HEK293 (cell line): ENCODE results near the gene RAB5IF.

Experiments
- CTCF ChIA-PET: fragments of 350-600 bp; formaldehyde crosslinking; extraction: SDS; loops from one replicate; lab custom pipeline; 2021; ENCODE audit warnings: antibody characterized with exemption; lab: Yijun Ruan, JAX
- POLR2A ChIA-PET: fragments of 300-600 bp; formaldehyde crosslinking; extraction: SDS; loops from one replicate; lab custom pipeline; 2020; ENCODE audit warnings: antibody characterized with exemption, inconsistent platforms; lab: Yijun Ruan, JAX
- H3K27ac ChIP-seq: fragments of 200-500 bp; sonication (Bioruptor generic); 2 replicates; pipeline ENCODE4 v1.5.1; 2014; ENCODE audit warnings: low read depth, low read length, control low read depth, inconsistent platforms; ENCODE audit errors: extremely low read depth
- H3K36me3 ChIP-seq, 2 experiments: fragments of 200-500 bp in 1 of 2; sonication (Bioruptor generic) in 1 of 2; 1 replicate in 1 of 2; 2 replicates in 1 of 2; pipeline ENCODE4 v1.5.1; 2014 to 2017; ENCODE audit warnings: inconsistent platforms in 2 of 2, low read length in 2 of 2; ENCODE audit not compliant: control insufficient read depth in 2 of 2, insufficient read depth in 1 of 2
- H3K4me1 ChIP-seq: fragments of 200-500 bp; sonication (Bioruptor generic); 2 replicates; pipeline ENCODE4 v1.5.1; 2014; ENCODE audit warnings: mild to moderate bottlenecking, low read length, inconsistent platforms; ENCODE audit not compliant: control insufficient read depth, insufficient read depth
- H3K4me3 ChIP-seq: 2 replicates; pipeline ENCODE4 v1.5.1; 2011; ENCODE audit warnings: low read depth, mild to moderate bottlenecking, control low read depth, low read length, moderate library complexity
- H3K9me3 ChIP-seq: fragments of 200-500 bp; sonication (Bioruptor generic); 2 replicates; pipeline ENCODE4 v1.5.1; 2014; ENCODE audit warnings: low read depth, low read length, inconsistent platforms; ENCODE audit not compliant: control insufficient read depth, insufficient read depth
- BCL11B ChIP-seq: fragments of 450-650 bp; formaldehyde crosslinking; IDR thresholded peaks from 2 replicates; pipeline ENCODE4 v1.5.1; 2016; ENCODE audit warnings: low read depth, missing biosample characterization, missing genetic modification characterization
- HOXC10 ChIP-seq: sonication (generic); formaldehyde crosslinking; IDR thresholded peaks from 2 replicates; pipeline ENCODE4 v1.8.1; 2023; ENCODE audit warnings: mild to moderate bottlenecking, missing genetic modification reagents
- IKZF3 ChIP-seq: fragments of 450-650 bp; IDR thresholded peaks from 2 replicates; pipeline ENCODE4 v1.5.0; 2018; ENCODE audit warnings: missing biosample characterization, mild to moderate bottlenecking, missing genetic modification characterization, moderate library complexity
- KLF8 ChIP-seq: fragments of 450-650 bp; formaldehyde crosslinking; IDR thresholded peaks from 2 replicates; pipeline ENCODE4 v1.5.1; 2016; ENCODE audit warnings: missing biosample characterization, missing genetic modification characterization
- REPIN1 ChIP-seq: fragments of 450-650 bp; formaldehyde crosslinking; IDR thresholded peaks from 2 replicates; pipeline ENCODE4 v1.5.1; 2017; ENCODE audit warnings: missing biosample characterization, missing genetic modification characterization, low read depth
- SALL2 ChIP-seq: fragments of 450-650 bp; formaldehyde crosslinking; IDR thresholded peaks from 2 replicates; pipeline ENCODE4 v1.5.0; 2017; ENCODE audit warnings: missing biosample characterization, mild to moderate bottlenecking, missing genetic modification characterization, borderline replicate concordance
- SCRT1 ChIP-seq: fragments of 450-650 bp; formaldehyde crosslinking; IDR thresholded peaks from 2 replicates; pipeline ENCODE4 v1.5.1; 2016; ENCODE audit warnings: missing biosample characterization, missing genetic modification characterization, borderline replicate concordance
- SCRT2 ChIP-seq: fragments of 450-650 bp; formaldehyde crosslinking; IDR thresholded peaks from 2 replicates; pipeline ENCODE4 v1.5.1; 2016; ENCODE audit warnings: missing biosample characterization, missing genetic modification characterization
- SP3 ChIP-seq: fragments of 450-650 bp; formaldehyde crosslinking; IDR thresholded peaks from 2 replicates; pipeline ENCODE4 v1.5.1; 2016; ENCODE audit warnings: missing biosample characterization, missing genetic modification characterization
- WT1 ChIP-seq: fragments of 450-650 bp; formaldehyde crosslinking; IDR thresholded peaks from 2 replicates; pipeline ENCODE4 v1.5.1; 2016; ENCODE audit warnings: missing biosample characterization, missing genetic modification characterization
- ZNF114 ChIP-seq: fragments of 450-650 bp; formaldehyde crosslinking; IDR thresholded peaks from 2 replicates; pipeline ENCODE4 v1.5.0; 2017; ENCODE audit warnings: missing biosample characterization, missing genetic modification characterization
- ZNF175 ChIP-seq: fragments of 450-650 bp; formaldehyde crosslinking; IDR thresholded peaks from 2 replicates; pipeline ENCODE4 v1.5.1; 2016; ENCODE audit warnings: missing biosample characterization, missing genetic modification characterization
- ZNF558 ChIP-seq: fragments of 450-650 bp; formaldehyde crosslinking; IDR thresholded peaks from 2 replicates; pipeline ENCODE4 v1.5.1; 2016; ENCODE audit warnings: missing biosample characterization, missing genetic modification characterization
- ZNF561 ChIP-seq: fragments of 450-650 bp; IDR thresholded peaks from 2 replicates; pipeline ENCODE4 v1.5.1; 2018; ENCODE audit warnings: missing biosample characterization, missing genetic modification characterization, borderline replicate concordance
- ZNF600 ChIP-seq: fragments of 450-650 bp; formaldehyde crosslinking; IDR thresholded peaks from 2 replicates; pipeline ENCODE4 v1.5.1; 2016; ENCODE audit warnings: missing biosample characterization, missing genetic modification characterization
- ZNF621 ChIP-seq: fragments of 450-650 bp; formaldehyde crosslinking; IDR thresholded peaks from 2 replicates; pipeline ENCODE4 v1.5.1; 2017; ENCODE audit warnings: missing biosample characterization, missing genetic modification characterization
- ZNF792 ChIP-seq: fragments of 450-650 bp; formaldehyde crosslinking; IDR thresholded peaks from 2 replicates; pipeline ENCODE4 v1.5.1; 2016; ENCODE audit warnings: missing biosample characterization, missing genetic modification characterization
- ZNF843 ChIP-seq: fragments of 450-650 bp; formaldehyde crosslinking; IDR thresholded peaks from 2 replicates; pipeline ENCODE4 v1.5.1; 2016; ENCODE audit warnings: missing biosample characterization, missing genetic modification characterization
- TF ChIP-seq, protein P1 (sequence below): fragments of 450-650 bp; formaldehyde crosslinking; IDR thresholded peaks from 2 replicates; pipeline ENCODE4 v1.5.1; 2017; ENCODE audit warnings: missing biosample characterization, missing genetic modification characterization

The RAB5IF gene

DNA sequence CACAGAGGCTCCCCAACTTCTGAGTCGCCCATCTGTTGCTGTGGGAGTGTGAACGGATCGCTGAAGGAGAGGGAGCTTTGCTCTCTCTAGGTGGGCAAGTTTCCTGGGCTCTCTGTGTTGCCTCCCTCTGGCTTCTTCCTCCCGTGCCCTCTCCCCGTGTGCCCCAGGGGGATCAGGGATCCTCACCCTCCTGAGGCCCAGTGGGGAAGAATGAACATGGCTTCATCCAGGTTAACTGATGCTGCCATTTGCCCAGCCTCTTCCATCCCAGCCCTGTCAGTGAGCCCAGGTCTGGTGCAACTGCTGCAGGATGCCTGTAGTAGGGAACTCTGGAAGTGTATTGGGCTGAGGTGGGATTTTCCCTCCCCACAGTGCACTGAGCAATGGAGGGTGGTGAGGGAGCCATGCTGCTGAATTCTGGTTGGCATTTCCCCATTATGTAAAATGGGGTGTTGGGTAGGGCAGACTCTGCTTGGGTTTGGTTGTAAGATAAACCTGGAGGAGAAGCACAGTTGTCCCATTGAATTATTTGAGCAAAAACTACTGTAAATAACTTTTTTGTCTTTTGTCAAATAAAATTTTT is 12.1 kb upstream of the RAB5IF start:
- POLR2A ChIA-PET, result interaction anchor here (1.5 kb wide), 1 partner anchor 12 kb away, joined by 5 read pairs; the partner anchor contains the start of gene RAB5IF
- H3K4me3 ChIP-seq, result no peak overlapping the region
- H3K27ac ChIP-seq, result no peak overlapping the region
- TF ChIP-seq ZNF600 (0 out of 2 replicates have a peak, but pooled peaks have one; percentile 18), ZNF175 (tag by site-specific recombination) (no peak)
- H3K4me1 ChIP-seq, result peaks cover 3% of the 10 kb centered on the region; the same call in 1 of the 2 replicates
- no peaks in the 10 kb centered on the region for H3K9me3 ChIP-seq
- peaks cover 0 to 47% of the 10 kb centered on the region in 2 experiments; a peak in 2 of 3 replicates for H3K36me3 ChIP-seq
- CTCF ChIA-PET, result interaction anchor here (0.6 to 1.5 kb wide), 2 partner anchors 8 to 11 kb away, joined by 3 to 8 read pairs; partner anchors contain the start of gene RAB5IF

DNA sequence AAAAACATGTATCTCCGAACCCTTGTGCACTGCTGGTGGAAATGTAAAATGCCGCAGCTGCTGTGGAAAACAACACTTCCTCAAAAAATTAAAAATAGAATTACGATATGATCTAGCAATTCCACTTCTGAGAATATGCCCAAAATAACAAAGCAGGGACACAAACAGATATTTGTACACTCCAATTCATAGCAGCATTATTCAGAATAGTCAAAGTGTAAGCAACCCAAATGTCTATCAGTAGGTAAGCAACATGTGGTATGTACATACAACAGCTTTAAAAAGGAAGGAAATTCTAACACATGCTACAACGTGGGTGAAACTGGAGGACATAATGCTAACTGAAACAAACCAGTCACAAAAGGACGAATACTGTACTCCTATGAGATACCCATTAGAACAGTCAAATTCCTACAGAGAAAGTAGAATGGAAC is 5.7 kb upstream of the RAB5IF start:
- no peak overlapping the region for H3K4me3 ChIP-seq
- no peaks in the 10 kb centered on the region for H3K9me3 ChIP-seq
- ChIA-PET POLR2A (no interaction called here), CTCF (interaction anchor here (1.0 kb wide), 1 partner anchor 287 kb away, joined by 3 read pairs; no protein-coding TSS in a partner anchor)
- H3K36me3 ChIP-seq, result peaks cover 0 to 3% of the 10 kb centered on the region in 2 experiments; a peak in 1 of 3 replicates
- no peak overlapping the region for H3K27ac ChIP-seq
- peak; percentile 82 for TF ChIP-seq SCRT2 (tag by site-specific recombination)
- TF ChIP-seq SCRT1 (tag by site-specific recombination), result peak; percentile 25; the same call in 1 of the 2 replicates
- TF ChIP-seq ZNF792, result no peak
- H3K4me1 ChIP-seq, result no peaks in the 10 kb centered on the region

DNA sequence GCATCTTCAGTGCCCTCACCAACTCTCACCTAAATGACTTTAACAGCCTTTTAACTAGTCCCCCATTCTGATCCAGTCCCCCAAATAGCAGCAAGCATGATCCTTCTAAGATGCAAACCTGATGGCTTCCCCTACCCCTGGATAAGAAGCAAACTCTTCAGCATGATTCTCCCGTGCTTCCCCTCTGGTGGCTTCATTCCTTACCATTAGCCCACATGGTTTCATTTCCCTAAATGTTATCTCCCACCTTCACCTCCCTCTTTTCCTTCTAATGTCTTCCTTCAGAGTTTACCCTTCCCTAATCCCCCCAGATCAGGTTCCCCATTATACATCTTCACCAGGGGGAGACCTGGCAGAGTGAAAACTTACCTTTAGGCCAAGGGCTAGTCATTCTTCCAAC is 4.0 kb upstream of the RAB5IF start:
- H3K9me3 ChIP-seq, result no peaks in the 10 kb centered on the region
- H3K4me1 ChIP-seq, result no peaks in the 10 kb centered on the region
- no peaks in the 10 kb centered on the region for H3K36me3 ChIP-seq
- POLR2A ChIA-PET, result interaction anchor here (0.6 kb wide), 1 partner anchor 109 kb away, joined by 3 read pairs; no protein-coding TSS in a partner anchor
- no peak overlapping the region for H3K4me3 ChIP-seq
- CTCF ChIA-PET, result interaction anchor here (1.0 kb wide), 1 partner anchor 83 kb away, joined by 3 read pairs; no protein-coding TSS in a partner anchor
- no peak overlapping the region for H3K27ac ChIP-seq
- TF ChIP-seq ZNF843 (tag by site-specific recombination), result no peak
- no peak for TF ChIP-seq SALL2 (tag by site-specific recombination)
- TF ChIP-seq, protein P1, sequence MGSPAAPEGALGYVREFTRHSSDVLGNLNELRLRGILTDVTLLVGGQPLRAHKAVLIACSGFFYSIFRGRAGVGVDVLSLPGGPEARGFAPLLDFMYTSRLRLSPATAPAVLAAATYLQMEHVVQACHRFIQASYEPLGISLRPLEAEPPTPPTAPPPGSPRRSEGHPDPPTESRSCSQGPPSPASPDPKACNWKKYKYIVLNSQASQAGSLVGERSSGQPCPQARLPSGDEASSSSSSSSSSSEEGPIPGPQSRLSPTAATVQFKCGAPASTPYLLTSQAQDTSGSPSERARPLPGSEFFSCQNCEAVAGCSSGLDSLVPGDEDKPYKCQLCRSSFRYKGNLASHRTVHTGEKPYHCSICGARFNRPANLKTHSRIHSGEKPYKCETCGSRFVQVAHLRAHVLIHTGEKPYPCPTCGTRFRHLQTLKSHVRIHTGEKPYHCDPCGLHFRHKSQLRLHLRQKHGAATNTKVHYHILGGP (tag by site-specific recombination), result no peak
- 0 out of 2 replicates have a peak, but pooled peaks have one; percentile 21 for TF ChIP-seq WT1 (tag by site-specific recombination)
- TF ChIP-seq ZNF558 (tag by site-specific recombination), result no peak
- TF ChIP-seq SP3 (tag by site-specific recombination), result no peak
- TF ChIP-seq ZNF621 (tag by site-specific recombination), result no peak
- no peak for TF ChIP-seq HOXC10
- TF ChIP-seq IKZF3 (tag by site-specific recombination), result 0 out of 2 replicates have a peak, but pooled peaks have one; percentile 9

DNA sequence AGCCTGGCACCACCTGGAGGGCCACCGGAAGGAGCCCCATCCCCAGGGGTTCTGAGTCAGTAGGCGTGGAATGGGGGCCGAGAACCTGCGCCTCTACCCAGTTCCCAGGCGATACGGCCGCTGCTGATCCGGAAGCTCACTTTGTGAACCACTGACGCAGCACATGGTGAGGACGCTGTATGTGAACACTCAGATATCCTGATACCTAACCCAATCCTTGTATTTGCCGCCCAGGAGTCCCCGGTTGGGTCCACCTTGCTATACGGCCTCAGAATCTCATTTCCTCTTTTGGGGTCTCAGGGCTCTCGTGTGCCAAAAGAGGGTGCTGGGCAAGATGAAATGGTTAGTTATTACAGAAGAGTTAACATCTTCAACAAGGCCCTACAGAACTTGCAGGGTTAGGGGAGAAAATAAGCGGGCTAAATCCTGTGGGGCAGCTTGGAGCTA is 604 bp upstream of the RAB5IF start:
- POLR2A ChIA-PET, result interaction anchor here (1.0 to 4.8 kb wide), 12 partner anchors 8 to 169 kb away, joined by 3 to 26 read pairs (median 4); partner anchors contain the start of genes DSN1 and TGIF2
- Histone ChIP-seq H3K4me3 (peak overlapping the region; percentile 29), H3K27ac (no peak overlapping the region), H3K4me1 (no peaks in the 10 kb centered on the region), H3K36me3 (peaks cover 15 to 27% of the 10 kb centered on the region in 2 experiments; a peak in 2 of 3 replicates), H3K9me3 (no peaks in the 10 kb centered on the region)
- CTCF ChIA-PET, result interaction anchor here (0.5 to 3.3 kb wide), 23 partner anchors 8 to 1204 kb away, joined by 3 to 18 read pairs (median 5); no protein-coding TSS in a partner anchor
- TF ChIP-seq REPIN1 (no peak), ZNF561 (peak; percentile 19; the same call in 1 of the 2 replicates), KLF8 (no peak), ZNF600 (peak; percentile 41; the same call in 1 of the 2 replicates), ZNF114 (tag by site-specific recombination) (no peak), BCL11B (tag by site-specific recombination) (no peak), WT1 (tag by site-specific recombination) (no peak)
